Muscle layer of colon (tissue), 2 donors: ENCODE measurements around the gene KAZN.

Experiments
- H3K27ac ChIP-seq: one replicate; pipeline ENCODE4 v1.7.0; 2013; ENCODE audit warnings: low read depth, mild to moderate bottlenecking, low read length, moderate library complexity
- H3K27me3 ChIP-seq, 2 donors: one replicate each; pipeline ENCODE4 v1.7.0; 2013; ENCODE audit warnings: low read length in 2 of 2, mild to moderate bottlenecking in 2 of 2; ENCODE audit not compliant: insufficient read depth in 2 of 2, control insufficient read depth in 1 of 2
- H3K36me3 ChIP-seq: one replicate; pipeline ENCODE4 v1.7.0; 2013; ENCODE audit warnings: mild to moderate bottlenecking, low read length; ENCODE audit not compliant: insufficient read depth
- H3K4me1 ChIP-seq: one replicate; pipeline ENCODE4 v1.7.0; 2013; ENCODE audit warnings: mild to moderate bottlenecking, low read length; ENCODE audit not compliant: insufficient read depth
- H3K4me3 ChIP-seq, 2 donors: one replicate each; pipeline ENCODE4 v1.7.0; 2013; ENCODE audit warnings: low read length in 2 of 2, low read depth in 1 of 2, mild to moderate bottlenecking in 1 of 2, moderate library complexity in 1 of 2
- H3K9ac ChIP-seq: one replicate; pipeline ENCODE4 v1.7.0; 2013; ENCODE audit warnings: low read length
- H3K9me3 ChIP-seq: one replicate; pipeline ENCODE4 v1.7.0; 2013; ENCODE audit warnings: mild to moderate bottlenecking, low read length
- donor health status: abdominal sarcoma.
- donor health status: Adenocarcinoma of cecum.

Gene KAZN

DNA sequence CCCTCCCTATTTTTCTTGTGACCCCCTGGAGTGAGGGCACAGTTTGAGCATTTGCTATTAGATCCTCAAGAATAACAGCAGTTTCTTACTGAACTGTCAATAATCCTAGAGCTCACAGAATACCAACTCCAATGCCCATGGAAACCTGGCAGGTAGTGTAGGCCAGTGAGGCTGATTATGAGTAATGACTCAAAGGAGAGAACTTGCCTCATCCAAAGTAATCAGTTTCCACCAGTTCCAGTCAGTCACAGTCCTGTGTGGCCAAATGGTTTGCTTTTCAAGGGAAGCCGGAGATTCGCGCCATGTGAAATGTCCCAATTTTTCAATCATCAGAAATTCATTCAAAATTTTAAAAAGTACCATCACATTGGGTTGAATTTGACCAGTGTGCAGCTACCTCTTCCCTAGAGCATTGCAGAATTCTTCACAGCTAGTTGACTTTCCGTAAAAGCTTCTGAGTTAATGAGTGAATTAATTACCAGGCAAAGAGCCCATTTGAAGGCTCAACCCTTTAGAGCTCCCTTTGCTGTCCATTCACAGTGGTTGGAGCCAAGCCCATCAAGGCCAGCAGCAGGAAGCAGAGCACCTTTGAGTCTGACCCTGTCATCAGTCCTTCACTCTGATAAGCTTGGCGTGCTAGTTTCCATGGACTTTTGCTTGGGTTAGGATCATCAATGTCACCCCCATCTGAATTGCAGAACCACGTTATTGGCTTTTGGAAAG lies 170.3 kb downstream of the KAZN start:
- H3K27ac ChIP-seq = no peak overlapping the region
- no peaks in the 10 kb centered on the region for H3K9me3 ChIP-seq
- no peaks in the 10 kb centered on the region for H3K36me3 ChIP-seq
- no peak overlapping the region for H3K4me3 ChIP-seq
- no peak overlapping the region for H3K9ac ChIP-seq
- H3K4me1 ChIP-seq = no peaks in the 10 kb centered on the region
- no peaks in the 10 kb centered on the region for H3K27me3 ChIP-seq

DNA sequence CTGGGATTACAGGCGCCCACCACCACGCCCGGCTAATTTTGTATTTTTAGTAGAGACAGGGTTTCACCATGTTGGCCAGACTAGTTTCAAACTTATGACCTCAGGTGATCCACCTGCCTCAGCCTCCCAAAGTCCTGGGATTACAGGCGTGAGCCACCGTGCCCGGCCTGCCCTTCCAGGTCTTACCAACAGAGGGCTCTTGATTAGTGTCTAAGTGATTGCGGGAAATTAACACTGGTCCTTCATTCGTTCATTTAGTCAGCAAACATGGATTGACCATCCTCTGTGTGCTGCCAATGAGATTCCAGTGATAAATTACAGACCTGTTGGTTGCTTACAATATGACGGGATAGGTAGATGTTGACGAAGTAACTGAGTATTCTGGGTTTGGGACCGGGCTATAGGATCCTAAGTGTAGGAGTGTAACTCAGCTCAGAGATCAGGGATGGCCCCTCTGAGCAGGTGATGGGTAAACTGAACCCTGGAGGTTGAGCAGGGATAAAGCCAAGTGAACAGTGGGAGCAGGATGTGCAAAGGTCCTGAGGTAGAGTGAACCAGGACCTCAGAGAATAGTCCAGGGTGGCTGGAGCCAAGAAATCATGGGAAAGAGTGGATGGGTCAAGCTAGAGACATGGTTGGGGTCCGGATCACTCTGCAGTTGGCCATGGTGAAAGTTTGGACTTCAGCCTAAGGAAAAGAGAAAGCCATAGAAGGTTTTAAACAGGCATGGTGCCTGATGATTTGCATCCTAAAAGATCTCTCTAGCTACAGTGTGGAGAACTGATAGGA lies 171.2 kb downstream of the KAZN start:
- Histone ChIP-seq H3K27ac (no peak overlapping the region), H3K4me1 (no peaks in the 10 kb centered on the region), H3K9me3 (no peaks in the 10 kb centered on the region), H3K9ac (no peak overlapping the region), H3K4me3 (no peak overlapping the region), H3K36me3 (no peaks in the 10 kb centered on the region), H3K27me3 (no peaks in the 10 kb centered on the region)

DNA sequence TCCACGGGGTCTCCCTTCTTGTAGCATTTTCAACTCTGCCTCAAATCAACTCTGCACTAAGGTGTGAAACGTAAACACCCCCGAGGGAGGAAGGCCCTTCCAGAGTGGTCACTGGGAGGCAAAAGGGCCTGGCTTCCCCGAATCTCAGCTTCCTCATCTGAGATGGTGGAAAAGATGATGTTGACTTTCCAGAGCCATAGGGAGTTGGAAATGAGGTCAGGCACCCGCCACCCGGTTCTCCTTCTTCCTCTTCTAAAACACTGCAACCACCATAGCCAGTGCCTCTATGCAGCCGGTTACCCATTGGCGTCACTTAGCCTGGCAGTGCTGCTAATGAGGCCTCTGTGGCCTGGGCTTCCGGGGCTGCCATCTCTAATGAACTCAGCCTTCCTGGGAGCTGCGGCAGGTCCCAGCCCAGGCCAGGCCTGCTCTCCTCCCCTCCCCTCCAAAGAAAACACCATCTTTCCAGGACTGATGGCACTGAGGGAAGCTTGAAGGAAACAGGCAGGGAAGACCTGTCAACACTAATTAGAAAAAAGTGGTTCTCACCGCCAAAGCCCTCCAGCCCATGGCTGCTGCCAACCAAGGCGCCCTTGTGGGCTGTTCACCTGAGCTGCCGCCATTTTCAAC lies 175.0 kb downstream of the KAZN start:
- no peaks in the 10 kb centered on the region for H3K27me3 ChIP-seq
- no peaks in the 10 kb centered on the region for H3K9me3 ChIP-seq
- H3K4me3 ChIP-seq = no peak overlapping the region
- no peak overlapping the region for H3K27ac ChIP-seq
- H3K4me1 ChIP-seq = no peaks in the 10 kb centered on the region
- H3K36me3 ChIP-seq = no peaks in the 10 kb centered on the region
- H3K9ac ChIP-seq = no peak overlapping the region

DNA sequence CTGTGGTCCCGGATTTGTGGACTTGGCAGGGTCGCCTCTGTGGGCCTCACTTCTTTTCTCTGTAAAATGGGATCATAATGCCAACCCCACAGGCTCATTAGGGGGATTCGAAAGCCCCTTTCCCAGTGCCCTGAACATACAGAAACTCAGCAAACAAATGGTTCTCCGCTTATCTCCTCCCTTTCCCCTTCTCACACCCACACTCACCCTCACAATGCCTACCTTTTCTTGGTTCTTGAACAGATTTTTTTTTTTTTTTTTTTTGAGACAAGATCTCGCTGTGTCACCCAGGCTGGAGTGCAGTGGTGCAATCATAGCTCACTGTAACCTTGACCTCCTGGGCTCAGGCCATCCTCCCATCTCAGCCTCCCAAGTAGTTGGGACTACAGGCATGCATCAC lies 175.7 kb downstream of the KAZN start:
- H3K36me3 ChIP-seq = no peaks in the 10 kb centered on the region
- no peak overlapping the region for H3K9ac ChIP-seq
- no peaks in the 10 kb centered on the region for H3K9me3 ChIP-seq
- no peaks in the 10 kb centered on the region for H3K27me3 ChIP-seq
- no peak overlapping the region for H3K27ac ChIP-seq
- H3K4me1 ChIP-seq = no peaks in the 10 kb centered on the region
- no peak overlapping the region for H3K4me3 ChIP-seq

DNA sequence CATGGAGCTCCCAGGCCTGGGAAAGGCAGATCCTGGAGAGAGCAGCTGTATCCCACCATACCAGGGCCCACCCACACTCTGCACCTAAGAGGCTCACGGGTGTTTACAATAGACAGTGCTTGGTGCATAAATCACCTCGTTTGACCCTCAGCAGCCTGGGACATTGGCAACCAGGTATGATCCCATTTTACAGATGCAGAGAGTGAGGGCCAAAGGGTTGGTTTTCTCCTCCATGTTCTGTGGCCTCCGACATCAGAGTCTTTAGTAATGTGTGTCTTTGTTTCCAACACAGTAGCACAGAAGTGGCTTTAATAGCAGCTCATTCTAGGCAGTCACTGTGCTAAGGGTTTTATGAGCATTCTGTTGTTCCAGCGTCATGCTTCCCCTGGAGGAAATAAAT lies 176.5 kb downstream of the KAZN start:
- H3K9me3 ChIP-seq = no peaks in the 10 kb centered on the region
- no peaks in the 10 kb centered on the region for H3K27me3 ChIP-seq
- no peaks in the 10 kb centered on the region for H3K4me1 ChIP-seq
- no peak overlapping the region for H3K27ac ChIP-seq
- H3K9ac ChIP-seq = no peak overlapping the region
- H3K36me3 ChIP-seq = no peaks in the 10 kb centered on the region
- H3K4me3 ChIP-seq = no peak overlapping the region

DNA sequence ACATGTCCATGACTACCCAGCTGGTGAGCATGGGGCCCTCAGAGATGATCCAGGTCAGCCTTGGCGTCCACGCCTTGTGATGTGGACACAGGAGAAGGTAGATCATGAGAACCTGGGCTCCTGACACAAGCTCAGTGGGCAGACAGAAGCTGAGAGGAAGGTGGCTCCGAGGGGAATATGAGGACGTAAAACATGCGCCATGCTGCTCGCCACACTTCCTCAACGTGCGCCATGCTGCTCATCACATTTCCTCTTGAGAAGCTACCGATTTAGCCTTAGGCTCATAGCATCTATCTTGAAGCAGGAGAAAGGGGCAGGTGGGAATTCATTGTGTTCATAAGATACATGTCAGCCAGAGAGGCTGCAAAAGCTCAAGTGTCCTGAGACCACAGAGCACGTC lies 176.9 kb downstream of the KAZN start:
- no peak overlapping the region for H3K4me3 ChIP-seq
- H3K27me3 ChIP-seq = no peaks in the 10 kb centered on the region
- H3K36me3 ChIP-seq = no peaks in the 10 kb centered on the region
- no peak overlapping the region for H3K27ac ChIP-seq
- H3K9ac ChIP-seq = no peak overlapping the region
- H3K4me1 ChIP-seq = no peaks in the 10 kb centered on the region
- no peaks in the 10 kb centered on the region for H3K9me3 ChIP-seq

DNA sequence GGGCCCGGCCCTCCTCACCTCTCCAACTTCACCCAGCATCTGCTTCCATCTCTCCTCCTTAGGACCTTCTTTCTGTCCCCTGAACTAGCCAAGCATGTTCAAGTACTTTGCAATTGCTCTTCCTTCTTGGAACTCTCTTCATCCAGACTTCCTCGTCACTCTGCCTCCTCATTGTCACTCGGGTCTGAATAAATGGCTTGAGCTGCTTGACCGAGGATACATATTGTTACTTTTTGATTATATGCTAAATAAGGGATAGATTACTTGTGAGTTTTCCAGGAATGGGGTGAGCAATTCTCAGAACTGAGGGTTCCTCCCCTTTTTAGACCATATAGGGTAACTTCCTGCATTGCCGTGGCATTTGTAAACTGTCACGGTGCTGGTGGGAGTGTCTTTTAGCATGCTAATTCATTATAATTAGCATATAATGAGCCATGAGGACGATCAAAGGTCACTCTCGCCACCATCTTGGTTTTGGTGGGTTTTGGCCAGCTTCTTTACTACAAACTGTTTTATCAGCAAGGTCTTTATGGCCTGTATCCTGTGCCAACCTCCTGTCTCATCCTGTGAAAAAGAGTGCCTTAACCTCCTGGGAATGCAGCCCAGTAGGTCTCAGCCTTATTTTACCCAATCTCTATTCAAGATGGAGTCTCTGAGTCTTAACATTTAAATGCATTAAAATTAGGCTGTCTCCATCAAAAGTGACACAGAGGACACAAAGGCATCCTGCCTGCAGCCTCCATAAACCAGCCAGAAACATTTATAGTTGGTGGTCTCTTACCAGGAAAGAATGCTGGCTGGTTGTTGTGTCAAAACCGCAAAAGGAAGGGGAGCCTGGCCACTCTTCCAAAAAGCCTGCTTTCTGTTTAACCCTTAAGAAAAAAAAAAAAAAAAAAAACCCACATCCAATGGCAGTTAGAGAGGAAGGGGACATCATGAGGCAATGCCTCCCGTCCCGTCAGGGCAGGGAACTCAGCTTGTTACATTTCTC lies 179.3 kb downstream of the KAZN start:
- H3K36me3 ChIP-seq = no peaks in the 10 kb centered on the region
- no peaks in the 10 kb centered on the region for H3K9me3 ChIP-seq
- no peaks in the 10 kb centered on the region for H3K27me3 ChIP-seq
- H3K4me3 ChIP-seq = no peak overlapping the region
- no peak overlapping the region for H3K9ac ChIP-seq
- no peak overlapping the region for H3K27ac ChIP-seq
- no peaks in the 10 kb centered on the region for H3K4me1 ChIP-seq

DNA sequence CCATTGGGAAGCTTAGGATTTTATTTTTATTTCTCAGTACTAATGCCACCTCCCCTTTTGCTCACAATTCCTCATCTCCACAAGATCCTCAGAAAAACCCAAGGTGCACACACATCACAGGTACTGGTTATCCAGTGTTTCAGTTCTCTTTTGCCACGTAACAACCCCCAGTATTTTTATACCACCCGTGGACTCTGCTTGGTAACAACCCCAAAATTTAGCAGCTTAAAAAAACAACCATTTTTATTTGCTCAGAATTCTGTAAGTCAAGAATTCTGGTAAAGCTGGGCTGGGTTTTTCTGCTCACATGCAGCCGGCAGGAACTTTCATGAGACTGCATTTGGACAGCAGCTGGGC lies 180.0 kb downstream of the KAZN start:
- no peaks in the 10 kb centered on the region for H3K9me3 ChIP-seq
- no peak overlapping the region for H3K9ac ChIP-seq
- H3K27ac ChIP-seq = no peak overlapping the region
- H3K36me3 ChIP-seq = no peaks in the 10 kb centered on the region
- no peaks in the 10 kb centered on the region for H3K27me3 ChIP-seq
- no peaks in the 10 kb centered on the region for H3K4me1 ChIP-seq
- H3K4me3 ChIP-seq = no peak overlapping the region

DNA sequence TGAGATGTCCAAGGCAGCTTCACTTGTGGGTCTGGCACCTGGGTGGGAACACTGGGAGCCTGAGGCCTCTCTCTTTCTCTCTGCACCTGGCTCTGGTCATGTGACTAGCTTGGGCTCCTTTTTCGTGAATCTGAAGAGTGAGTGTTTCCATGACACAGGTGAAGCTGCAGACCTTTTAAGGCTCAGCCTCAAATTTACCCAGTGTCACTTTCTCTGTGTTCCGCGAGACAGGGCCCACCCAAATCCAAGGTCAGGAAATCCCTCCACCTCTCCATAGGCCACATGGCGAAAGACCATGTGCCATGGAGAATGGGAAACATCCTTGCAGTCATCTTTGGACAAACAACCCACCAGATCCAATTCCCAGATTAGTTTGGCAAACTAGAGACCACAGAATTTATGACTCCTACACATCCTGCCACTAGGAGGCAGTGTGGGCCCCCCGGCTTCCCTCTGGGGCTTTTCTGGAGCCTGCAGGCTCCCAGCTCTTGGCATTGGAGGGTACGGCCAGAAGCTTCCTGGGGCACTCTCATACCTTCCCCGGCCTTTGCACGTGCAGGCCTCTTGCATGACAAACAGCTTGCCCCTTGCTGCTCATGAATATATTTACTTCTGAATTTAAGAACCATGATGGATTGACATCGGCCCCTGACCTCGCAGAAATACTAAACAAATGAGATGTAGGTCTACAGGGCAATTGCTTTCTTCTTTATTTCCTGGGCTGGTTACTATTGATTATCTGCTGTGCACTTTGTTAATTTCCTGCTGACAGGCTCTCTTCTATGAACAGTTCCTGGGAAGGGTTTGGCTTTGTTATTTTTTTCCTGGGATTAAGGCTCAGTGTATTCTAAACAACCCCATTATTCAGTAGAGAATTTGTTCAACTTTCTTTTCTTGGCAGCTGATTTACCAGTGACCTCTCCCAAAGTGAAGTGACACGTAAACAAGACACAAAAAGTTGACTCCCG lies 180.7 kb downstream of the KAZN start:
- H3K27ac ChIP-seq = no peak overlapping the region
- no peak overlapping the region for H3K9ac ChIP-seq
- no peaks in the 10 kb centered on the region for H3K27me3 ChIP-seq
- H3K4me1 ChIP-seq = no peaks in the 10 kb centered on the region
- H3K36me3 ChIP-seq = no peaks in the 10 kb centered on the region
- no peaks in the 10 kb centered on the region for H3K9me3 ChIP-seq
- H3K4me3 ChIP-seq = no peak overlapping the region

DNA sequence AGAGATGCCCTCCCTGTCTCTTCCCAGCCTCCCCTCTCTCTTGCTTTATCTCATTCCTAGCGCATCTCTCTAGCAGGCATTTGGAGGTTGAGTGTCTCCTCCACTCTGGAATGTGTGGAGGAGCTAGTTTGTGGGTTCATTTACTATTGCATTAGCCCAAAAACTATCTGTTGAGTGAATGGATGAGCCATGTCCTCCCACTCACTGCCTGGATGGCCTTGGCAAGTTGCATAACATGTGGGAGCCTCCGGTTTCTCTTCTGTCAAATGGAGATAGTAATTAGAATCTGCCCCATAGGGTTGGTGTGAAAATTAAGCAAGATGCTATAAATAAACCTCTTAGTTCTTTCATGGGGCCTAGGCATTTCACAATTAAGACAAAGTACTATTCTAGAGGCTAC lies 181.8 kb downstream of the KAZN start:
- no peaks in the 10 kb centered on the region for H3K36me3 ChIP-seq
- no peak overlapping the region for H3K9ac ChIP-seq
- H3K4me3 ChIP-seq = no peak overlapping the region
- no peaks in the 10 kb centered on the region for H3K27me3 ChIP-seq
- no peaks in the 10 kb centered on the region for H3K4me1 ChIP-seq
- H3K27ac ChIP-seq = no peak overlapping the region
- H3K9me3 ChIP-seq = no peaks in the 10 kb centered on the region
